Fibroblast of skin of scalp (primary cell): Measurements from ENCODE around the gene NLRP12.
A peak's percentile ranks its signal among the peaks of the same experiment; 100 is the strongest.
"Not testable (repeated sequence)": the region's sequence is repeated elsewhere in the genome, so short reads cannot be mapped to it uniquely, and the experiment has no call there.

Experiments
- DNase-seq: peaks from one replicate; pipeline ENCODE4 v3.0.0-alpha.2; 2013

The NLRP12 gene

DNA sequence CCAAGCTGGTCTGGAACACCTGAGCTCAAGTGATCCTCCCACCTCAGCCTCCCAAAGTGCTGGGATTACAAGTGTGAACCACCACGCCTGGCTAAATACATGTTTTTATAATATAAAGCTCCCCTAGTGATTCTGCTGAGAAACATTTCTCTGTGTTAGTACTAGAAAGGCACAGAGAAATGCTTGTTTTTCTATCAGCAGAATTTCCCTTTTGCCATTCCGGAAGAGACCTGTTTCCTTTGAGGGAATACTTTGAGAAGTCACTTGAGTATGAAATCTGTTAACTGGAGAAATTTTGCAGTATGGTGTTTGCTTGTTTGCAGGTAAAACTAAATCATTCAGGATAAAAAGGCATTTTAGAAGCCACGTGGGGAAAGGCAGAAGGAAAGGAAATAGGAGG is 4.4 kb upstream of the NLRP12 start:
- no peak for DNase-seq

DNA sequence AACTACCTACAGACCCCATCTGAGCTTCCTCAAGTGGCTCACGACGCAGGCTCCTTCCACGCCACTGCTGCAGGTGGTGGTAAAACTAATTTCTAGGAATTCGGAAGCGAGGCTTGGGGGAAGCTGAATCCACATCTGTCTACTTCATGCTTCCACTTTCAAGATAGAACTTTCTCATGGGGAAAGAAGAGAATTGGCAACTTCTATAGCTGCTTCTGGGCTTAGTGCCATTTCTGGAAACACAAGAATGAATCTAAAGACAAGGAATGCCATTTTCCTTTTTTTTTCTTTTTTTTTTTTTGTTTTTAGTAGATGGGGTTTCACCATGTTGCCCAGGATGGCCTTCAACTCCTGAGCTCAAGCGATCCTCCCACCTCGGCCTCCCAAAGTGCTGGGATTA is 2.8 kb upstream of the NLRP12 start:
- peak; percentile 18 for DNase-seq

DNA sequence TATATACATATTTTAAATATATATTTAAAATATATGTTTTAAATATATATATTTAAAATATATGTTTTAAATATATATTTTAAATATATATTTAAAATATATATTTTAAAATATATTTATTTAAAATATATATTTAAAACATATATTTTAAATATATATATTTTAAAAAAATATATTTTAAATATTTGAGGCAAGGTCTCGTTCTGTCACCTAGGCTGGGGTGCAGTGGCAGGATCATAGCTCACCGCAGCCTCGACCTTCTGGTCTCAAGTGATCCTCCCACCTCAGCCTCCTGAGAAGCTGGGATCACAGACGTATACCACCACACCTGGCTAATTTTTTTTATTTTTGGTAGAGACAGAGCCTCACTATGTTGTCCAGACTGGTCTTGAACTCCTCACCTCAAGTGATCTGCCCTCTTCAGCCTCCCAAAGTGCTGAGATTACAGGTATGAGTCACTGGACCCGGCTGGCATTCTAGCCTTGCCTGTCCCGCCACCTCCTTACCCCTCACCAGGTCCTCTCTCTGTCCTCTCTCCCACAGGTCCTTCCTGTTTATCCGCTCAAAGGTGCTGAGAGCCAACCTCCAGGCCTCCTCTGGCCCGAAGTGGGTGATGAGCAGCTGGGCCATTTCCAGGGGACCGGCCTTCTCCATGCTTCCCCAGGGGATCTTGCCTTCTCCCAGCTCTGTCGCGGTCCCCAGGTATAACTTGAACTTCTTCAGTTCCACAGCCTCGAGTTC is 564 bp downstream of the NLRP12 start:
- DNase-seq = no peak

DNA sequence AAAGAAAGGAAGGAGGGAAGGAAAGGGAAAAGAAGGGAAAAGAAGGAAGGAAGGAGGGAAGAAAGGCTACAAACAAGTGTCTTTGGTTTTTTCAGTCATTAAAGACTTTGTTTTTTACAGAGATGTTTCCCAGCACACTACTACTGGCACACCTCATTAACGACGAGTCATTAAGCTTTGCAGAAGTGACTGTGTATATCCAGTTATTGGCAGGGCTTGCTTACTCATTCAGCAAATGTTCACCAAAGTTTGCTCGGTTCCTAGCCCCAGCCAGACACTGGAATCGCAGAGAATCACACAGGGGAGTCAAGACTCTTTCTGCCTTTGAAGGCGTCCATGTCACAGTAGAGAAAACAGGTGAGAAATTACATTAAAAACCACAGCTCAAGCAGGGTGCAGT is 4.3 kb downstream of the NLRP12 start:
- no peak for DNase-seq

DNA sequence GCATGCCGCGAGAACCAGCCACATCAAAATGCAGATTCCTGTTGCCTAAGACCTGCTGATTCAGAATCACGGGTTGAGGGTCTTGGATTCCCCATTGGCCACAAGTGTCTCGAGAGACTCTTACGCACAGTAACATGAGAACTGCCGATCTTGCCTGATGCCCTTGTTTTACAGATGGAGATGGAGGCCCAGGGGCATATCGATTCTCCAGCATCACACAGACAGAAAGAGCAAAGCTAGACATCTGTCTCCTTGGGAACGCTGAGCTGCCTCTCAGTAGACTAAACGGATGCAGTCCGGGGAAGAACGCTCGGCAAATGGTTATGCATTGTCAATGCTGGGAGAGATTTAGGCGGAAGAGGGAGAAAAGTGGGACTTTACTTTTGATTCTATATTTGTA is 5.4 kb downstream of the NLRP12 start:
- DNase-seq = no peak

DNA sequence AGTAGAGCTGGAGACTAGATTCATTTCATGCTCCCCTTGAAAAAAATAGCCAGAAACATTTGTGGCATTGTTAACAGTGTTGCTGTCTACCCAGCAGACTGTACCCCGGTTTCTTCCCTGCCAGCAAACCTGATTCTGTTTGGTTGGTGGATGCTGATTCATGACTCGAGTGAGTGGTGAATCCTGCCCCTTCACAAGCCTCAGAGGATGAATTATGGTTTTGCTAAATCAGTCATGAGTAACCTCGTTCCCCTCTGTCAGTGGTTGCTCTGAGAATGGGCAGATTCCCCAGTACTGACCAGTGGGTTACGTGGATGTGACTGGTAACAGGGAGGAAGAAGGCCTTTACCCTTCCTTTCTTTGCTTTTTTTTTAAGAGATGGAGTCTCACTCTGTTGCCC is 10.1 kb downstream of the NLRP12 start:
- DNase-seq = peak; percentile 2

DNA sequence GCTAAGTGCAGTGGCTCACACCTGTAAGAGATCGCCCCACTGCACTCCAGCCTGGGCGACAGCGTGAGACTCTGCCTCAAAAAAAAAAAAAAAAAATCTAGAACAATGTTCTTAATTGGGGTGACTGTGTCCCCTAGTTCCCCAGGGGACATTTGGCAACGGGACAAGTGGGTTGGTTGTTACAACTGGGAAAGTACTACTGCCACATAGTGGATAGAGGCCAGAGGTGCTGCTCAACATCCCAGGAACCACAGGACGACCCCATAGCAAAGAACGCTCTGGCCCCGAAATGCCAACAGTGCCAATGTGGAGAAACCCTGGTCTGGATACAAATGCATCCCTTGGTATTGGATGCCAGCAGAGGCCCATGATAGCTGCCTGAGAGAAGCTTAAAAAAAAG is 11.8 kb downstream of the NLRP12 start:
- DNase-seq = peak; percentile 5

DNA sequence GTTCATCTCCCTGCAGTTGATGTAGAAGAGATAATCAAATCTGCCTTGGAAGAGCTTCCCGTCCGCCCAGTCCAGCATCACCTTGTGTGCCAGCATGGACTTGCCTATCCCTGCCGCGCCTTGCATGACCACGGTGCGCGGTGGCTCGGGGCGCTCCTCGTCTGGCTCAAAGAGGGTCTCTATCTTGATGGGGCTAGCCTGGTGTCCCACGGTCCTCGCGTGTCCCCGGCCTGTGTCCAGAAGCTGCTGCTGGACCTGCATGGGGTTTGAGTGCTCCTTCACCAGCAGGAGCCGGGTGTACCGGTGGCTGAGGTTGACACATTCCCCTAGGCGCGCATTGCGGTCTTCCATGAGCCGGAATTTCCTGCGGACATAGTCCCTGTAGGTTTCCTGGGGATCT is 13.2 kb downstream of the NLRP12 start:
- no peak for DNase-seq

DNA sequence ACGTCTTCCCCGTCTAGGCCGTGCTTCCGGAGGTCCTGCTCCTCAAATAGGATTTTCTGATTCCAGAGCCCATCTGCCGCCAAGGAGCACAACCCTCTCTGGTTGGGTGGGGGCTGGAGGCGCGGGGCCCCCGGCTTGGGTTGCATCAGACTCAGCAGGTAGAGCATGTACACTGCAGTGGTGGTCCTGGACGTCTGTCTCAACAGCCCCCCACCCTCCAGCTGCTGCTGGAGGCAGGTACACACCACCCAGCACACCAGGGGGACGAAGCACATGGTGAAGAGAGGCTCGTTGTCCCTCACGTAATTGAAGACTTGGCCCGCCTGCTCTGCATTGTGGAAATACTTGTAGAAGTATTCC is 13.9 kb downstream of the NLRP12 start:
- DNase-seq = no peak

DNA sequence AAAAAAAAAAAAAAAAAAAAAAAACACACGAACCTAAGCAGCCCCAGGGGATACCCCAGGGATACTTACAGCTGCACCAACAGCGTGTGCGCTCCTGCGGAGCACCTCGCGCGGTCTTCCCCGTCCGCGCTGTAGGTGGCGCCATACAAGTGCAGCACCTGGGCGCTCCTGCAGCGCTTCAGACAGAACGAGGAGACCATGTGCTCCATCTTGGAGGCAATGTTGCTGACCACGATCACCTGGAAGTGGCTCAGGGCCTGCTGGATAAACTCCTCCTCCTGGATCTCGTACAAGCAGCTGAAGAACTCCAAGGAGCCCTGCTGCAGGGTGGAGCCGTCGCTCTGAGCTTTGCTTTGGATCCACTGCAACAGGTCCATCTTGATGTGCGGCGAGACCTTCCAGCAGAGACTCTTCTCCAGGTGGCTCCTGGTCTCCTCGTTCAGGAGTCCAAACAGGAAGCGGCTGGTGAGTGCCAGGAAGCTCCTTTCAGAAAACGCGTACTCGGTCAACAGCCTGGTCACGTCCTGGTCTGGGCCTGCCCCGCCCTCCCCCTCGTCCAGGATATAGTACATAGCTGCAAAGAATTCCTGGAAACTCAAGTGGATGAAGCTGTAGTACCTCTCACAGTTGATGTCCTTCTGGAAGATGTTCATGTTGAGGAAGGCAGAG is 14.5 kb downstream of the NLRP12 start:
- no peak for DNase-seq

DNA sequence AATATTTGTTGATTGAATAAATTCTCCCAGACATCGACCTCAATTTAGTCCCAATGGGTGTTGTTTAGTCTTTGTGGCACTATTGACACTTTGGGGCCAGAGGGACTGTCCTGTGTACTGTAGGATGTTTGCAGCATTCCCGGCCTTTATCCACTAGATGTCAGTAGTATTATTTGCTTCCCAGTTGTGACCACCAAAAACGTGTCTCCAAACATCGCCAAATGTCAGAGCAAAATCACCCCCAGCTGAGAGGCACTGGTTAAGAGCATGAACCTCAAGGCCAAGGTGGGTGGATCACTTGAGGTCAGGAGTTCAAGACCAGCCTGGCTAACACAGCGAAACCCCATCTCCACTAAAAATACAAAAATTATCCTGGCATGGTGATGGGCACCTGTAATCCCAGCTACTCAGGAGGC is 15.4 kb downstream of the NLRP12 start:
- DNase-seq = peak; percentile 54

DNA sequence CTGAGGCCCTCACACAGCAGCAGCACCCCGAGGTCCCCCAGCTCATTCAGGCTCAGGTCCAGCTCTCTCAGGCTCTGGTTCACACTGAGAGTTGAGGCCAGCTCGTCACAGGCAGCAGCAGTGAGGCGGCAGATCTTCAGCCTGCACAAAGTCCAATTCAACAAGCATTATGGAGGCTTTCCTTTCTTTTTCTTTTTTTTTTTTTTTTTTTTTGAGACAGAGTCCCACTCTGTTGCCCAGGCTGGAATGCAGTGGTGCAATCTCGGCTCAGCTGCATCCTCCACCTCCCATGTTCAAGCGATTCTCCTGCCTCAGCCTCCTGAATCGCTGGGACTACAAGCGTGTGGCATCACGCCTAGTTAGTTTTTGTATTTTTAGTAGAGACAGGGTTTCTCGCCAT is 22.9 kb downstream of the NLRP12 start:
- DNase-seq = no peak

DNA sequence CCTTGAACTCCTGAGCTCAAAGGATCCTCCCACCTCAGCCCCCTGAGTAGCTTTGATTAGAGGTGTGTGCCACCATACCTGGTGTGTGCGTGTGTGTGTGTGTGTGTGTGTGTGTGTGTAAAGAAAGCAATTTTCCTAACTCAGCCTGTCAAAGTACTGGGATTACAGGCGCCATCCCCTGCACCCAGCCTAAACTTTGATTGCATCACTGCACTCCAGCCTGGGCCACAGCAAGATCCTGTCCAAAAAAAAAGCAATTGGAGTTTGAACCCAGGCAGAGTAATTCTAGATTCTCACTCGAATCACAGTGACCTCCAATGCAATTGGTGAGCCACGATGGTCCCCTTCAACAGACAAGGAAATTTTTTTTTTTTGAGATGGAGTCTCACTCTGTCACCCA is 29.1 kb downstream of the NLRP12 start:
- DNase-seq = no peak

DNA sequence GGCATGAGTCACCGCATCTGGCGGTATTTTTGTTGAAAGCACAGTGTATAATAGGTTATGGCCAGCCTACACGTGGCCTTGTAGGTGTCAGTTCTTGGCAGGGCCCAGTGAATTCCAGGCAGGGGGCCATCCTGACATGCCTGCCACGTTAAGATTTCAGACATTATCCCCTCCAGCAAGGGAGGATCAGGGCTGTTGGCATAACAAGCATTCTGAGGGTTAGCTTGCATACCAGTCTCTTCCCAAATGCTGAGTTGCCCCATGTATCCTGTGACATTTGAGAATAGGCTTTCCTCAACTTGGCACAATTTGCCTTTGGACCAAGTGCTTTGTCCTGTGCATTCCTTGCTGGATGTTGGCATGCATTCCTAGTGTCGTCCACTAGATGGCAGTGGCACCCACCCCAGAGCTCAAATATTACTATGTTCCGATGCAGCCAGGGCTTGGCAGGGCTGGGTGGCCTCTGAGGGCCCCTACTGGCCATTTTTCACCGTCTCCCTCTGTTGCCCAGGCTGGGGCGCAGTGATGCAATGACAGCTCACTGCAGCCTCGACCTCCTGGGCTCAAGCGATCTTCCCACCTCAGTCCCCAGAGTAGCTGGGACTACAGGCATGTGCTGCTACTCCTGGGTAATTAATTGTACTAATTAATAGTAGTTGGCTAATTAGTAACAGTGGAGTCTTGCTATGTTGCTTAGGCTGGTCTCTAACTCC is 31.2 kb downstream of the NLRP12 start:
- peak; percentile 84 for DNase-seq

DNA sequence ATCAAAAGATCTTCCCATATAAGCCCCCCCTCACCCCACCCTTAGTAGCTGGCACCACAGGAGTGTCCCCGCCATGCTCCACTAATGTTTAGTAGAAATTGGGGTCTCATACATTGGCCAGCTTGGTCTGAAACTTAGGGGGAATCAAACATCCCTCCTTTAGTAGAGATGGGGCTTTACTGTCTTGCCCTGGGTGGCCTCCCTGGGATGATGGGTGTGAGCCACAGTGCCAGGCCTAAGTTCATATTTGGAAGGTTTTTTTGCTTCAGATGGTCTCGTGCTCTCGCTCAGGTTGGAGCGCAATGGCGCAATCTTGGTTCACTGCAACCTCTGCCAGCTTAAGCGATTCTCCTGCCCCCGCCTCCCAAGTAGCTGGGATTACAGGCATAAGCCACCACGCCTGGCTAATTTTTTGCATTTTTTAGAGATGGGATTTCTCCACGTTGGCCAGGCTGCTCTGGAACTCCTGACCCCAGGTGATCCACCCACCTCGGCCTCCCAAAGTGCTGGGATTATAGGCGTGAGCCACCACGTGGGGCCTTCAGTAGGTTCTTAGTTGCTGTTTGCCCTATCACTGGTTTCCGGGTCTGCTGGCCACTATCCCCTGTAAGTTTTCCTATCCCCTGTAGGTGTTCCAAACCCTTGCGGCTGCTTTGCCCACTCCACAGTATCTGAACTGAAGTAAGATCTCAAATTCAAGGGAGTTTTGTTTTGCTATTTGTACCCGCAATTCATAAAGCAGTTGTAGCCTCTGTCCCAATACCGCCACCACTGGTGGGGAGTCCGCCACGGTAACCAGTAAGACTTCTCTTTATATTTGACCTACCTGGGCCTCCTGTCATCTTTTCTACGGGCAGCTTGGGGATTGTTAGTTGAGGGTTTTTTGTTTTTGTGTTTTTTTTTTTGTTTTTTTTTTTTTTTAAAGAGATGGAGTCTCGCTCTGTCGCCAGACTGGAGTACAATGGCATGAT is 34.1 kb downstream of the NLRP12 start:
- DNase-seq = no peak

DNA sequence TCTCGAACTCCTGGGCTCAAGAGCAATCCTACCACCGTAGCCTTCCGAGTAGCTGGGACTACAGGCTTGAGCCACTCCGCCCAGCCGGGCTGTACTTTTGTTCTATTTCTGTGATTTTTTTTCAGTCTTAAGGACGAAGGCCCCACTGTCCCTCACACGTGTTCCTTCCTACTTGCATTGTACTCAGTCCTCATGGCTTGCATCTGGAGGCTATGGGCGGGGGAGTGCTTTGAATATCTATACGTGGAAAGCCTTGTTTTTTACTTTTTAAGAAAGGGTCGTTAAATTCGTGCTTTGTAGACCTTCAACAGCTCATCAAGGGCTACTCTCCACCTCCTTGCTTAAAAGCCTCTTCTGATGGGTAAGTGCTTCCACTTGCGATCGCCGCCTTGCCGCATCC is 36.8 kb downstream of the NLRP12 start:
- DNase-seq = no peak

DNA sequence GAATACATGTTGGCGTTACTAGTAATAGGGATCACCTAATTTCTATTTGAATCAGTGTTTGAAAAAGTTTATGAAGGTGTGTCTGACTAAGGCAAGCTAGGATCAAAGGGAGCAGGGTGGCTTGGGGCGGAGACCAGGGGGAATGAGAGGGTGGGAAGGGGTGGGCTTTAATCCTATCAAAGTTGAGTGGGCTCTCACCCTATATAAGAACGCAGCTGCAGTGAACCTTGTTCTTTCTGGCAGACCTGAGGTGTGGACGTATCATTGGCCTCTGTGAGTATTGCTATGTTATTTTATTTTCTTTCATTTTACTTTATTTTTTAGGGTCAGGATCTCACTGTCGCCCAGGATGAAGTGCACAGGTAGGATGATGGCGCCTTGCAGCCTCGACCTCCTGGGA is 37.4 kb downstream of the NLRP12 start:
- no peak for DNase-seq

DNA sequence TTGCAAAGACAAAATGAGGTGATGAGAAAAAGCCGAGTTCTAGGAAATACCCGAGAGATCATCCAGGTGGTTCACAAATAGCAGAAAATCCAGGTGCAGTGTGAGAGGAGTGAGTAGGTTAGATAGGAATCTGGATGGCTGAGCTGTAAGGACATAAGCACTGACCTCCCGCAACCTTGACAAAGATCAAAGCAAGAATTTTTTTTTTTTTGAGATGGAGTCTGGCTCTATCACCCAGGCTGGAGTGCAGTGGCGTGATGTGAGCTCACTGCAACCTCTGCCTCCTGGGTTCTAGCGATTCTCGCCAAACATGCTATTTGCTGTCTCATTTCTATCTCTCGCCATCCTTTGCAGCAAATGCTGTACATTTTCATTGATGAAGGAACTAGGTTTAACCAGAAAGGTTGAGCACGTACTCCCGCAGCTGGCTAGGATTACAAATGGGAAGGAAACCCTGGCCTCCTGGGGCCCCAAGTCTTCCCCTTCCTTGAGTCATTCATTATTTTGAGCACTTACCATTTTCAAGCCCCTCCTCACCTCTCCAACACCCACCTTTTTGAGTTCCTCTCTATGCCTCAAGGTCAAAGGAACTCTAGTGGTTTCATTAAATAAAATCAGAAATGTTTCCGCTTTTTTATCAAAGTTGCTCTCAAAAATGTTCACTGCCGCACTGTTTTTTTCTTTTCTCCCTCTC is 38.8 kb downstream of the NLRP12 start:
- DNase-seq = no peak

DNA sequence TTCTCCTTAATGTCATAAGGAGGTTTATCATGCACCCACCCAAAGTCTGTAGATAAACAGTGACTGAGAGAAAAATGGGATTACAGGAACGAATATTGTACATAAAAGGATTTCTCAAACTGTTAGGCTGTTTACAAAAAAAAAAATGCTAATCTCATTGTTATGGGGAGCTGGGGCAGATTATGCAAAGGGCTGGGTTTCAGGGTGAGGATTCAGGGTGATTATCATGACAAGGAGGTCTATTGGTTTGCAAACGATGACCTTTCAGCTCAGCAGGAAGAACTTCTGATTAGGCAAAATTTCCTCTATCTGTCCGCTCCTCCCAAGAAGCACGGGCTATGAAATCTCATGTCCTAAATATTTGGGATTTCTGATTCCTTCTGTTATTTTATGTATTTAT is 41.4 kb downstream of the NLRP12 start:
- DNase-seq = no peak

DNA sequence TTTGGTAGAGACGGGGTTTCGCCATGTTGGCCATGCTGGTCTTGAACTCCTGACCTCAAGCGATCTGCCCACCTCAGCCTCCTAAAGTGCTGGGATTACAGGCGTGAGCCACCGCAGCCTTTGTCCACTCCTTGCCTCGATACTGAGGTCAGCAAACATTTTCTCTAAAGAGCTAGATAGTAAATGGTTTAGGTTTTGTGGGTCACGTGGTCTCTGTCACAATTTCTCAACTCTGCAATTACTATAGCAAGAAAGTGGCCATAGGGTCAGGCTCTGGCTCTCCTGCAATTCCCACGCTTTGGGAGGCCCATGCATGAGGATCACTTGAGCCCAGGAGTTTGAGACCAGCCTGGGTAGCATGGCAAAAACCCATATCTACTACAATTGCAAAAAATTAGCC is 42.8 kb downstream of the NLRP12 start:
- DNase-seq = not testable (repeated sequence)

DNA sequence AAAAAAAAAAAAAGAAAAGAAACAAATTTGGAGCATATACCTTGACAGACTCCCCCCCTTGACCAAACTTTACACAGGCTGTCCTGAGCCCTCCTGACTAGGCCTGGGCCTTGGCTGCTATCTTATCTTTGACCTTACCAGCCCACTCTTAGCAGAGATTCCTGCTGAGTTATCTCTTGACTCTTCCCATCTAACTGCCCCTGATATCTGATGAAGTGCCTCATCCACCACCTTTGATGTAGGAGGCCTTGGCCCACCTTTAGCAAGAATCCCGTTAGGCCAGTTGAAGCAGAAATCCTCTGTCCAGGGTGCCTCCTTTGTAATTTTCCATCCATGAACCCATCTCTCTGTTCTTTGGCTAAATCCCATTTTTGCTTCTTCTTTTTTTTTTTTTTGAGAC is 43.6 kb downstream of the NLRP12 start:
- no peak for DNase-seq

DNA sequence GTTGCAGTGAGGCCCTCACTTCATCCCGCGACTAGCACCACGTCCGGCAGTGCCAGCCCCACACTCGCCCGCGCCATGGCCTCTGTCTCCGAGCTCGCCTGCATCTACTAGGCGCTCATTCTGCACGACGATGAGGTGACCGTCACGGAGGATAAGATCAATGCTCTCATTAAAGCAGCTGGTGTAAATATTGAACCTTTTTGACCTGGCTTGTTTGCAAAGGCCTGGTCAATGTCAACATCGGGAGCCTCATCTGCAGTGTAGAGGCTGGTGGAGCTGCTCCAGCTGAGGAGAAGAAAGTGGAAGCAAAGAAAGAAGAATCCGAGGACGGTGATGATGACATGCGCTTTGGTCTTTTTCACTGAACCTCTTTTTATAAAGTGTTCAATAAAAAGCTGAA is 48.6 kb downstream of the NLRP12 start:
- DNase-seq = no peak
